ENCODE measurements around the gene NMNAT3.

GRCh38 chr3:139528924-139529323 is 148.8 kb downstream of the NMNAT3 start:
- TF ChIP-seq CTCF (IDR thresholded peaks at IDR 0.05) = no peak
- TF ChIP-seq POLR2A (IDR thresholded peaks at IDR 0.05) = no peak
- no peak for TF ChIP-seq POLR2AphosphoS5 (IDR thresholded peaks at IDR 0.05)
